ENCODE measurements around the gene MAP7D2.
A peak's percentile ranks its signal among the peaks of the same experiment; 100 is the strongest.

DNA sequence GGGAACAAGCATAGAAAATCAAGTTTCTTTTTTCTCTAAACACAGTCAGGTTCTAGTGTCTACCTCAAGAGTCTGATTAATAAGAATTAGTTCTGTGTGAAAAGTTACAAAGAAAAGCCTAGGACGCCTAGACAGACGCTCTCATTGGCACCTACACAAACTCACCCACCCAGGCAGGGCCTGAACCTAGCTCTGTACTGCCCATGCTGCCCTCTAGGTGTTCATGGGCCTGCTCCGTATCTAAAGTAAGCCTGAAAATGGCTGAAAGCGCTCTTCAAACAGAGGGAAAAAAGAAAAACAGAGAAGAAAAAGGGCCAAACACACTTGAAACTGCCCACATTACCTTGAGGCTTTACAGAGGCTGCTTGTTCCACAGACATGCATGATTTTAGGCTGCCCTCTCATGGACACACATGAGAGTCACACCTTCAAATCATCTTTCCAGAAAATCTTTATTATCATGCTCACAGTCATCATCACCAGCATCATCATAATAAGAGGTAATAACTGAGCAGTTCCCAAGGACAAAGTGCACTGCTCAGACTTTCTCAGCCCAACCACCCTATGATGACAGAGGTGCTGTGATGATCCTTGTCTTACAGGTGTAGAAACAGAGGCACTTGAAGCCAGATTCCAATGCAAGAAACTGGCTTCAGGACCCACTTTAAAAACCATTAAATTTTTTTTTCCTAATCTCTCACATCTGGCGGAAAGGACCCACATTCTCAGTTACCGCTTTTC is 49.6 kb downstream of the MAP7D2 start:
- TF ChIP-seq, protein P1, sequence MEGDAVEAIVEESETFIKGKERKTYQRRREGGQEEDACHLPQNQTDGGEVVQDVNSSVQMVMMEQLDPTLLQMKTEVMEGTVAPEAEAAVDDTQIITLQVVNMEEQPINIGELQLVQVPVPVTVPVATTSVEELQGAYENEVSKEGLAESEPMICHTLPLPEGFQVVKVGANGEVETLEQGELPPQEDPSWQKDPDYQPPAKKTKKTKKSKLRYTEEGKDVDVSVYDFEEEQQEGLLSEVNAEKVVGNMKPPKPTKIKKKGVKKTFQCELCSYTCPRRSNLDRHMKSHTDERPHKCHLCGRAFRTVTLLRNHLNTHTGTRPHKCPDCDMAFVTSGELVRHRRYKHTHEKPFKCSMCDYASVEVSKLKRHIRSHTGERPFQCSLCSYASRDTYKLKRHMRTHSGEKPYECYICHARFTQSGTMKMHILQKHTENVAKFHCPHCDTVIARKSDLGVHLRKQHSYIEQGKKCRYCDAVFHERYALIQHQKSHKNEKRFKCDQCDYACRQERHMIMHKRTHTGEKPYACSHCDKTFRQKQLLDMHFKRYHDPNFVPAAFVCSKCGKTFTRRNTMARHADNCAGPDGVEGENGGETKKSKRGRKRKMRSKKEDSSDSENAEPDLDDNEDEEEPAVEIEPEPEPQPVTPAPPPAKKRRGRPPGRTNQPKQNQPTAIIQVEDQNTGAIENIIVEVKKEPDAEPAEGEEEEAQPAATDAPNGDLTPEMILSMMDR (IDR thresholded peaks at IDR 0.05), result peak in 1 of 3 experiments; percentile 36
- TF ChIP-seq POLR2AphosphoS5 (IDR thresholded peaks at IDR 0.05; ENCODE audit: insufficient read depth in 1 of 2, low read depth in 1 of 2) (no peak), POLR2A (IDR thresholded peaks at IDR 0.05) (no peak)
